HG03103 (cell line): ENCODE measurements around the gene MSLN.
A peak's percentile ranks its signal among the peaks of the same experiment; 100 is the strongest.
"Not testable (repeated sequence)": the region's sequence is repeated elsewhere in the genome, so short reads cannot be mapped to it uniquely, and the experiment has no call there.

ENCODE experiments used
- ATAC-seq: cut with Tn5 transposase; IDR thresholded peaks from one replicate; pipeline ENCODE4 v1.9.1; 2021; ENCODE audit warnings: low read depth; ENCODE audit not compliant: unreplicated experiment

Gene MSLN

GRCh38 chr16:770411-770810 is 9.9 kb downstream of the MSLN start:
- ATAC-seq: no peak

GRCh38 chr16:772959-773358 is 12.4 kb downstream of the MSLN start:
- no peak for ATAC-seq

- no peak for ATAC-seq
Measured at GRCh38 chr16:774086-775001, 13.8 kb downstream of the MSLN start.

- ATAC-seq: no peak
Measured at GRCh38 chr16:775236-775796, 14.8 kb downstream of the MSLN start.

- not testable (repeated sequence) for ATAC-seq
Measured at GRCh38 chr16:776298-776697, 15.8 kb downstream of the MSLN start.

GRCh38 chr16:776824-777223 is 16.3 kb downstream of the MSLN start:
- ATAC-seq: no peak

GRCh38 chr16:777826-778225 is 17.3 kb downstream of the MSLN start:
- no peak for ATAC-seq

GRCh38 chr16:778447-778846 is 17.9 kb downstream of the MSLN start:
- ATAC-seq: no peak

GRCh38 chr16:778909-779527 is 18.5 kb downstream of the MSLN start:
- no peak for ATAC-seq

- no peak for ATAC-seq
Measured at GRCh38 chr16:779561-779960, 19.0 kb downstream of the MSLN start.

- no peak for ATAC-seq
Measured at GRCh38 chr16:780296-780695, 19.8 kb downstream of the MSLN start.

- no peak for ATAC-seq
Measured at GRCh38 chr16:781346-782010, 20.9 kb downstream of the MSLN start.

- no peak for ATAC-seq
Measured at GRCh38 chr16:782258-782657, 21.7 kb downstream of the MSLN start.

GRCh38 chr16:782766-783403 is 22.4 kb downstream of the MSLN start:
- ATAC-seq: no peak

GRCh38 chr16:783404-784161 is 23.0 kb downstream of the MSLN start:
- ATAC-seq: no peak

GRCh38 chr16:784431-784830 is 23.9 kb downstream of the MSLN start:
- ATAC-seq: no peak

- no peak for ATAC-seq
Measured at GRCh38 chr16:785563-786535, 25.3 kb downstream of the MSLN start.

GRCh38 chr16:787321-787966 is 26.9 kb downstream of the MSLN start:
- ATAC-seq: peak; percentile 8
